HepG2 (cell line): Measurements from ENCODE around the gene TMBIM1. TPM values are rescaled to one million over a fixed set of nuclear protein-coding genes. Genes with fewer than 3 reads are reported as not detected.

Experiments used
- CREB1 ChIP-seq, 2 experiments: fragments of 450-650 bp in 1 of 2; IDR thresholded peaks; 2 replicates each; pipeline ENCODE4 v1.6.1; 2016 to 2017; ENCODE audit warnings: control low read depth in 1 of 2, mild to moderate bottlenecking in 1 of 2, missing compliant biosample characterization in 1 of 2, missing genetic modification characterization in 1 of 2
- NFIC ChIP-seq: IDR thresholded peaks from 2 replicates; pipeline ENCODE4 v1.6.1; 2012; ENCODE audit warnings: mild to moderate bottlenecking, low read length, inconsistent platforms
- SAFB2 ChIP-seq: sonication (generic); formaldehyde crosslinking; IDR thresholded peaks from 2 replicates; pipeline ENCODE4 v1.5.1; 2020; ENCODE audit warnings: missing genetic modification reagents, low read depth, mild to moderate bottlenecking, borderline replicate concordance
- SMAD9 ChIP-seq: sonication (generic); formaldehyde crosslinking; IDR thresholded peaks from 2 replicates; pipeline ENCODE4 v1.5.1; 2020; ENCODE audit warnings: mild to moderate bottlenecking, missing genetic modification reagents
- SNAI1 ChIP-seq: sonication (generic); formaldehyde crosslinking; IDR thresholded peaks from 2 replicates; pipeline ENCODE4 v1.5.0; 2020; ENCODE audit warnings: mild to moderate bottlenecking, missing genetic modification reagents, borderline replicate concordance
- ZNF468 ChIP-seq: sonication (generic); formaldehyde crosslinking; IDR thresholded peaks from 2 replicates; pipeline ENCODE4 v1.8.0; 2022; ENCODE audit warnings: mild to moderate bottlenecking, moderate library complexity, missing genetic modification reagents
- polyA plus RNA-seq, 8 experiments: library from polyadenylated mRNA; depleted of rRNA in 3 of 8; stranded (reverse) in 7 of 8; unstranded in 1 of 8; fragments of >200 nt; fragmentation: Illumina TruSeq in 4 of 8; extraction: Trizol in 4 of 8; gene quantifications; 2 replicates each; pipeline versions ENCODE4 v1.2.1 to v1.2.3, GENCODE V29; 2011 to 2016; ENCODE audit warnings: low read depth in 4 of 8, missing spikeins in 1 of 8, mixed read lengths in 1 of 8; ENCODE audit not compliant: insufficient read depth in 1 of 8
- total RNA-seq, 5 experiments: library from RNA; depleted of rRNA; stranded (reverse); fragments of >200 nt; fragmentation: Illumina TruSeq; extraction: Trizol; gene quantifications; 2 replicates each; pipeline ENCODE4 v1.2.3, GENCODE V29; 2016; ENCODE audit warnings: low read depth in 1 of 5
- TF ChIP-seq, protein P1 (sequence below): sonication (generic); formaldehyde crosslinking; conservative IDR thresholded peaks from 2 replicates; pipeline ENCODE4 v1.4.0; 2020; ENCODE audit warnings: missing genetic modification reagents
- TF ChIP-seq, protein P2 (sequence below): sonication (generic); formaldehyde crosslinking; IDR thresholded peaks from 2 replicates; pipeline ENCODE4 v1.4.0; 2020; ENCODE audit warnings: missing genetic modification reagents, borderline replicate concordance
- TF ChIP-seq, protein P3 (sequence below): sonication (generic); formaldehyde crosslinking; IDR thresholded peaks from 2 replicates; pipeline ENCODE4 v1.5.1; 2020; ENCODE audit warnings: mild to moderate bottlenecking, missing genetic modification reagents, moderate library complexity
- TF ChIP-seq, protein P4 (sequence below): sonication (generic); formaldehyde crosslinking; IDR thresholded peaks from 2 replicates; pipeline ENCODE4 v1.5.1; 2020; ENCODE audit warnings: missing genetic modification reagents, mild to moderate bottlenecking, borderline replicate concordance

TMBIM1 gene
- total and polyA plus RNA-seq, 2 of the 13 experiments (the other 11 are each of a cell fraction or from before 2014, with no cell fraction given): 127 to 139 TPM

DNA sequence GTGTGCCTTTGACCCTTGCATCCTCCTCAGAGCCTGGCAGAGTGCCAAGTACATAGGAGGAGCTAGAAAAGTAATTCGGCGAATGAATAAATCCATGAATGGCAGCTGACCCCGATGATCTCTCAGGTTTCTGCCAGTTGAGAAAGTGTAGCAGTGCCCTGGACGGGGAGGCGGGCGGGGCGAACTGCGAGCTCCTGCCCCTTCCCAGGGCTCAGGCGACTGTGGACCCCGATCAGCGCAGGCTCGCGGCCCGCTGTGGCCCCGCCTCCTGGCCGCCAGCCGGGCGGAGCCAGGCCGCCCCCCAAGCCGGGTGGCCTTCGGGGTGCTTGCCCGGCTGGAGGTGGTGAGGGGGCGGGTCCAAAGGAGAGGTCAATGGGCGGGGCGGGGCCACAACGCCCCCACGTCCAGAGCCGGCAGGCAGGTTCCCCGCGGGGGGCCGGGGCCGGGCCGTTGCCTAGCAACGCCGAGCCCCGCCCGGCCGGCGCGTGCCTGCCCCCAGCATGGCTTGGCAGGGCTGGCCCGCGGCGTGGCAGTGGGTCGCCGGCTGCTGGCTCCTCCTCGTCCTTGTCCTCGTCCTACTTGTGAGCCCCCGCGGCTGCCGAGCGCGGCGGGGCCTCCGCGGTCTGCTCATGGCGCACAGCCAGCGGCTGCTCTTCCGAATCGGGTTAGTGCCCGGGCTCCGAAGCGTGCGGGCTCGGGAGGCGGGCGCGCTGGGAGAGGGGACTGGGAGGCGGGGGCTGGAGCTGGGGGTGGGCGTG lies 30.6 kb upstream of the TMBIM1 start (continued):
- TF ChIP-seq, protein P1, sequence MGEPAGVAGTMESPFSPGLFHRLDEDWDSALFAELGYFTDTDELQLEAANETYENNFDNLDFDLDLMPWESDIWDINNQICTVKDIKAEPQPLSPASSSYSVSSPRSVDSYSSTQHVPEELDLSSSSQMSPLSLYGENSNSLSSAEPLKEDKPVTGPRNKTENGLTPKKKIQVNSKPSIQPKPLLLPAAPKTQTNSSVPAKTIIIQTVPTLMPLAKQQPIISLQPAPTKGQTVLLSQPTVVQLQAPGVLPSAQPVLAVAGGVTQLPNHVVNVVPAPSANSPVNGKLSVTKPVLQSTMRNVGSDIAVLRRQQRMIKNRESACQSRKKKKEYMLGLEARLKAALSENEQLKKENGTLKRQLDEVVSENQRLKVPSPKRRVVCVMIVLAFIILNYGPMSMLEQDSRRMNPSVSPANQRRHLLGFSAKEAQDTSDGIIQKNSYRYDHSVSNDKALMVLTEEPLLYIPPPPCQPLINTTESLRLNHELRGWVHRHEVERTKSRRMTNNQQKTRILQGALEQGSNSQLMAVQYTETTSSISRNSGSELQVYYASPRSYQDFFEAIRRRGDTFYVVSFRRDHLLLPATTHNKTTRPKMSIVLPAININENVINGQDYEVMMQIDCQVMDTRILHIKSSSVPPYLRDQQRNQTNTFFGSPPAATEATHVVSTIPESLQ: no peak
- no peak for TF ChIP-seq SMAD9 (CRISPR knock-in tag)
- no peak; the same call in 1 of the 2 replicates for TF ChIP-seq SAFB2 (CRISPR knock-in tag)
- TF ChIP-seq, protein P2, sequence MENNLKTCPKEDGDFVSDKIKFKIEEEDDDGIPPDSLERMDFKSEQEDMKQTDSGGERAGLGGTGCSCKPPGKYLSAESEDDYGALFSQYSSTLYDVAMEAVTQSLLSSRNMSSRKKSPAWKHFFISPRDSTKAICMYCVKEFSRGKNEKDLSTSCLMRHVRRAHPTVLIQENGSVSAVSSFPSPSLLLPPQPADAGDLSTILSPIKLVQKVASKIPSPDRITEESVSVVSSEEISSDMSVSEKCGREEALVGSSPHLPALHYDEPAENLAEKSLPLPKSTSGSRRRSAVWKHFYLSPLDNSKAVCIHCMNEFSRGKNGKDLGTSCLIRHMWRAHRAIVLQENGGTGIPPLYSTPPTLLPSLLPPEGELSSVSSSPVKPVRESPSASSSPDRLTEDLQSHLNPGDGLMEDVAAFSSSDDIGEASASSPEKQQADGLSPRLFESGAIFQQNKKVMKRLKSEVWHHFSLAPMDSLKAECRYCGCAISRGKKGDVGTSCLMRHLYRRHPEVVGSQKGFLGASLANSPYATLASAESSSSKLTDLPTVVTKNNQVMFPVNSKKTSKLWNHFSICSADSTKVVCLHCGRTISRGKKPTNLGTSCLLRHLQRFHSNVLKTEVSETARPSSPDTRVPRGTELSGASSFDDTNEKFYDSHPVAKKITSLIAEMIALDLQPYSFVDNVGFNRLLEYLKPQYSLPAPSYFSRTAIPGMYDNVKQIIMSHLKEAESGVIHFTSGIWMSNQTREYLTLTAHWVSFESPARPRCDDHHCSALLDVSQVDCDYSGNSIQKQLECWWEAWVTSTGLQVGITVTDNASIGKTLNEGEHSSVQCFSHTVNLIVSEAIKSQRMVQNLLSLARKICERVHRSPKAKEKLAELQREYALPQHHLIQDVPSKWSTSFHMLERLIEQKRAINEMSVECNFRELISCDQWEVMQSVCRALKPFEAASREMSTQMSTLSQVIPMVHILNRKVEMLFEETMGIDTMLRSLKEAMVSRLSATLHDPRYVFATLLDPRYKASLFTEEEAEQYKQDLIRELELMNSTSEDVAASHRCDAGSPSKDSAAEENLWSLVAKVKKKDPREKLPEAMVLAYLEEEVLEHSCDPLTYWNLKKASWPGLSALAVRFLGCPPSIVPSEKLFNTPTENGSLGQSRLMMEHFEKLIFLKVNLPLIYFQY (CRISPR knock-in tag): peak; percentile 70; the same call in 1 of the 2 replicates
- no peak for TF ChIP-seq CREB1 (IDR thresholded peaks at IDR 0.05)
- TF ChIP-seq CREB1 (CRISPR knock-in tag; IDR thresholded peaks at IDR 0.05): no peak
- TF ChIP-seq, protein P3, sequence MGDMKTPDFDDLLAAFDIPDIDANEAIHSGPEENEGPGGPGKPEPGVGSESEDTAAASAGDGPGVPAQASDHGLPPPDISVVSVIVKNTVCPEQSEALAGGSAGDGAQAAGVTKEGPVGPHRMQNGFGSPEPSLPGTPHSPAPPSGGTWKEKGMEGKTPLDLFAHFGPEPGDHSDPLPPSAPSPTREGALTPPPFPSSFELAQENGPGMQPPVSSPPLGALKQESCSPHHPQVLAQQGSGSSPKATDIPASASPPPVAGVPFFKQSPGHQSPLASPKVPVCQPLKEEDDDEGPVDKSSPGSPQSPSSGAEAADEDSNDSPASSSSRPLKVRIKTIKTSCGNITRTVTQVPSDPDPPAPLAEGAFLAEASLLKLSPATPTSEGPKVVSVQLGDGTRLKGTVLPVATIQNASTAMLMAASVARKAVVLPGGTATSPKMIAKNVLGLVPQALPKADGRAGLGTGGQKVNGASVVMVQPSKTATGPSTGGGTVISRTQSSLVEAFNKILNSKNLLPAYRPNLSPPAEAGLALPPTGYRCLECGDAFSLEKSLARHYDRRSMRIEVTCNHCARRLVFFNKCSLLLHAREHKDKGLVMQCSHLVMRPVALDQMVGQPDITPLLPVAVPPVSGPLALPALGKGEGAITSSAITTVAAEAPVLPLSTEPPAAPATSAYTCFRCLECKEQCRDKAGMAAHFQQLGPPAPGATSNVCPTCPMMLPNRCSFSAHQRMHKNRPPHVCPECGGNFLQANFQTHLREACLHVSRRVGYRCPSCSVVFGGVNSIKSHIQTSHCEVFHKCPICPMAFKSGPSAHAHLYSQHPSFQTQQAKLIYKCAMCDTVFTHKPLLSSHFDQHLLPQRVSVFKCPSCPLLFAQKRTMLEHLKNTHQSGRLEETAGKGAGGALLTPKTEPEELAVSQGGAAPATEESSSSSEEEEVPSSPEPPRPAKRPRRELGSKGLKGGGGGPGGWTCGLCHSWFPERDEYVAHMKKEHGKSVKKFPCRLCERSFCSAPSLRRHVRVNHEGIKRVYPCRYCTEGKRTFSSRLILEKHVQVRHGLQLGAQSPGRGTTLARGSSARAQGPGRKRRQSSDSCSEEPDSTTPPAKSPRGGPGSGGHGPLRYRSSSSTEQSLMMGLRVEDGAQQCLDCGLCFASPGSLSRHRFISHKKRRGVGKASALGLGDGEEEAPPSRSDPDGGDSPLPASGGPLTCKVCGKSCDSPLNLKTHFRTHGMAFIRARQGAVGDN (CRISPR knock-in tag): peak; percentile 59
- TF ChIP-seq NFIC: peak; percentile 95; the same call in 1 of the 2 replicates
- TF ChIP-seq ZNF468: no peak
- TF ChIP-seq SNAI1 (CRISPR knock-in tag): no peak; the same call in 1 of the 2 replicates
- TF ChIP-seq, protein P4, sequence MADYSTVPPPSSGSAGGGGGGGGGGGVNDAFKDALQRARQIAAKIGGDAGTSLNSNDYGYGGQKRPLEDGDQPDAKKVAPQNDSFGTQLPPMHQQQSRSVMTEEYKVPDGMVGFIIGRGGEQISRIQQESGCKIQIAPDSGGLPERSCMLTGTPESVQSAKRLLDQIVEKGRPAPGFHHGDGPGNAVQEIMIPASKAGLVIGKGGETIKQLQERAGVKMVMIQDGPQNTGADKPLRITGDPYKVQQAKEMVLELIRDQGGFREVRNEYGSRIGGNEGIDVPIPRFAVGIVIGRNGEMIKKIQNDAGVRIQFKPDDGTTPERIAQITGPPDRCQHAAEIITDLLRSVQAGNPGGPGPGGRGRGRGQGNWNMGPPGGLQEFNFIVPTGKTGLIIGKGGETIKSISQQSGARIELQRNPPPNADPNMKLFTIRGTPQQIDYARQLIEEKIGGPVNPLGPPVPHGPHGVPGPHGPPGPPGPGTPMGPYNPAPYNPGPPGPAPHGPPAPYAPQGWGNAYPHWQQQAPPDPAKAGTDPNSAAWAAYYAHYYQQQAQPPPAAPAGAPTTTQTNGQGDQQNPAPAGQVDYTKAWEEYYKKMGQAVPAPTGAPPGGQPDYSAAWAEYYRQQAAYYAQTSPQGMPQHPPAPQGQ (CRISPR knock-in tag): no peak
